GM18511 (cell line): ENCODE measurements around the gene EDEM3.
"Not testable (repeated sequence)": the region's sequence is repeated elsewhere in the genome, so short reads cannot be mapped to it uniquely, and the experiment has no call there.

ENCODE experiments used
- ATAC-seq: cut with Tn5 transposase; IDR thresholded peaks from one replicate; pipeline ENCODE4 v1.9.1; 2021; ENCODE audit warnings: mild to moderate bottlenecking, moderate library complexity; ENCODE audit not compliant: unreplicated experiment

EDEM3 gene

GRCh38 chr1:184769241-184769640 lies 14.6 kb upstream of the EDEM3 start:
- ATAC-seq = no peak

DNA sequence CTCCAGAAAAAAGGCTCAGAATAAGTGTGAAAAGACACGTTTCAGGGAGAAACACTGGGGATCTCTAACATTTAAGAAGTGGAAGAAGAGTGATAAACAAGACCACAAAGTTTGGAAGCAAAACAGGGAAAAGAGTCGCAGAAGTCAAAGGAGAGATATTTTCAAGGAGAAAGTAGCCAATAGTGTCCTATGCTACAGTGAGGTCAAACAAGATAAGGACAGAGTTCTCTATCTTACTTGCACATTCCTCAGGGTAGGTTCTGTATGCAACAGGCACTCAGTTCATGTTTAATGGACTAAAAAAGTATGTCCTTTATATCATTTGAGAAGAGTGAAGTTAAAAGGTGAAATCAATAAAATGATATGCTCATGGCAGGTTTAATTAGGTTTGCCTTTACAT lies 13.8 kb upstream of the EDEM3 start:
- no peak for ATAC-seq

DNA sequence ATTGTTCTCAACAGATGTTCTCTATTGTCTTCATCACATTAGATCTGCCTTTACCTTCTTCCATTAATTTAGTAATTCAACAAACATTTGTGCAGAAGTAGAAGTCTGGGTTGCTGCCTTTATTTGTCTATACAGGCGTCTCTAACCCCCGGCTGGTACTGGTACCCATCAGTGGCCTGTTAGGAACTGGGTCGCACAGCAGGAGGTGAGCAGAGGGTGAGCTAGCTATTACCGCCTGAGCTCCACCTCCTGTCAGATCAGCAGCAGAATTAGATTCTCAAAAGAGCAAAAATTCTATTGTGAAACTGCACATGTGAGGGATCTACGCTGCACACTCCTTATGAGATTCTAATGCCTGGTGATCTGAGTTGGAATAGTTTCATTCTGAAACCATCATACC lies 12.9 kb upstream of the EDEM3 start:
- ATAC-seq = no peak

DNA sequence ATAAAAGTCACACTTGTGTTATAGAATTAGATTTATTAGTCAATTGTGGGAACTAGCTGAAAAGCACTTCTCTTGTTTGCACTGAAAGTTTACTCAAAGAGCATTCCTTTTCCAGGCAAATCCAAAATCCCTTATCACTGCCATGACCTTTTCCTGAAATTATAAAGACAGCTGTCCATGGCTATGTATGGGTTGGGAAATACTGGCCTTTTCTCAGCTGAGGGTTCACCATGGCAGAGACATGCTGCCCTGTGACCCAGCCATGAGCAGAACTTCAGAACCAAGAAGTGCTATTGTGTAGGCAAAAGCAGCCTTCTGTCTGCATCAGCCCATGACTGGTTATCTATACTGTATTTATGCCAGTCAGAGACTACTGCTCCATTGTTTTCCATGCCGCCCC lies 9.8 kb upstream of the EDEM3 start:
- ATAC-seq = no peak

DNA sequence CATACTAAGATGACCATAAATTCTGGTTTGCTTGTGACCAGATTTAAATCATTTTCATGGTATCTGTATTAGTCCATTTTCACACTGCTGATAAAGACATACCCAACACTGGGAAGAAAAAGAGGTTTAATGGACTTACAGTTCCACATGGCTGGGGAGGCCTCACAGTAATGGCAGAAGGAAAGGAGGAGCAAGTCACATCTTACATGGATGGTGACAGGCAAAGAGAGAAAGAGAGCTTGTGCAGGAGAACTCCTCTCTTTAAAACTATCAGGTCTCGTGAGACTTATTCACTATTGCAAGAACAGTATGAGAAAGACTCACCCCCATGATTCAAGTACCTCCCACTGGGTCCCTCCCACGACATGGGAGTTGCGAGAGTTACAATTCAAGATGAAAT lies 8.9 kb upstream of the EDEM3 start:
- not testable (repeated sequence) for ATAC-seq

DNA sequence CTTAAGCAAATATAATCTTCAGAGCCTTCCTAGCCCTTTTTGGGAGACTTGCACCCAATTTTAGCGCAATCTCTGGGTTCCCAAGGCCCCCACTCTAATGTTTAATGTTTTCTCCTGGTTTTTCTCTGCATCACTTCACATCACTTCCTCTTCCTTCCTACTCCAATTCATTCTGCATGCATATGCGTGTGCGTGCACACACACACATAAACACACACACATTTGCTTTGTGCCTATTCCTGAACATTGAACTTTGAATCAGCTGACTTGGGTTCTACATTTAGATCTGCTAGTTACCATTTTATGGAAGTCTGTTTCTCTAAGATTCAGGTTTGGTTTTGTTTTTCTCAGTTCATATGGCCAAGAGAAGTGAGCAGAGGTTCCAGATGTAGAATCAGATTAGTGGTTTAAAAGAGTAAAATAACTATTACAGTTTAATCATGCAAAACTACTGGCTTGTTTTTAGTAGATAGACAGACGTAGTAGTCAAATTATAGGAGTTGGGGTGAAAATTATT lies 7.4 kb upstream of the EDEM3 start:
- ATAC-seq = no peak

DNA sequence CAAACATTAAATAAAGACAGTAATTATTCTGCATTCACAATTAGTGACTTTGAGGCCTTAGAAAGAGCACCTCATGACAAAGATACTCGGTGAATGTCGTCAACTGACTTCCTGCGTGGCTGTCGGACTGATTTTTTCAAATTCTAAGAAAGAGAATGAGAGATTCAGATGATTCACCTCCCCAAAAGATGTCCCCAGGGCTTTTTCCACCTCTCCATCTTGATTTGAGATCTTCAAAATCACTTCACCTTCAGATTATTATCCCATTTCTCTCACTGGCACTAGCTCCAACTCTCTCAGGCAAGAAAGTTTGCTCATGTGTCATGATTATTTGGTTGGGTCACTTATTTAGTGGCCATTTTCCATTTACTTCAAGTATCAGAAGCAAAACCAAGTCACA lies 5.0 kb upstream of the EDEM3 start:
- no peak for ATAC-seq

DNA sequence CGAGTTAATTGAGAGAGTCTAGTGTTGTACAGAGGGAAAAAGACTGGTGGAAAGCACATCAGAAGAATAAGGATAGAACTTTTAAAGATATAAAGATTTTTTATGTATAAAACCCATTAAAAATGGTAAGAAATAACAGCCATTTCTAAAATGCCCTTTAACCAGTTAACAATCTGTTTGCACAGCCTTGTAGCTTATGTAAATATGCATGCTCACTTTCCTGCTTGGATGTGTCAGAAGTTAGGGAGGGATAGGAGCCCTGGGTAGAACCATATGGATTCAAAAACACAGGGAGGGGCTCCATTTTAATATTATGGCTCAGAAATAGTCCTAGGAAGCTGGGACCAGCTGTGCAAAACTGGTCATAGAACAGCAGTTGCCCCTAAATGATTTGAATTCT lies 4.5 kb upstream of the EDEM3 start:
- no peak for ATAC-seq

GRCh38 chr1:184757891-184758290 lies 3.2 kb upstream of the EDEM3 start:
- no peak for ATAC-seq

DNA sequence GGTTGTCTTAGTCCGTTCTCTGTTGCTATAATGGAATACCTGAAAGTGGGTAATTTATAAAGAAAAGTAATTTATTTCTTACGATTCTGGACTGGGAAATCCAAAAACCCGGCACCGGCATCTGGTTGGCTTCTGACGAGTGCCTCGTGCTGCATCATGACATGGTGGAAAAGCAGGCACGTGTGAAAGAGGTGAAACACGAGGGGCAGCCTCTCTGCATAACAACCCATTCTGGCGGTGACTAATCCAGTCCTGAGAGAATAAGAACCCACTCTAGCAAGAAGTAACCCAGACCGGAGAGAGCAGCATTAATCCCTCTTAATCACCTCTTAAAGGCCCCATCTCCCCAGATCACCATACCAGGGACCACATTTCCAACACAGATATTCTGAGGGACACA lies 2.7 kb upstream of the EDEM3 start:
- ATAC-seq = no peak

DNA sequence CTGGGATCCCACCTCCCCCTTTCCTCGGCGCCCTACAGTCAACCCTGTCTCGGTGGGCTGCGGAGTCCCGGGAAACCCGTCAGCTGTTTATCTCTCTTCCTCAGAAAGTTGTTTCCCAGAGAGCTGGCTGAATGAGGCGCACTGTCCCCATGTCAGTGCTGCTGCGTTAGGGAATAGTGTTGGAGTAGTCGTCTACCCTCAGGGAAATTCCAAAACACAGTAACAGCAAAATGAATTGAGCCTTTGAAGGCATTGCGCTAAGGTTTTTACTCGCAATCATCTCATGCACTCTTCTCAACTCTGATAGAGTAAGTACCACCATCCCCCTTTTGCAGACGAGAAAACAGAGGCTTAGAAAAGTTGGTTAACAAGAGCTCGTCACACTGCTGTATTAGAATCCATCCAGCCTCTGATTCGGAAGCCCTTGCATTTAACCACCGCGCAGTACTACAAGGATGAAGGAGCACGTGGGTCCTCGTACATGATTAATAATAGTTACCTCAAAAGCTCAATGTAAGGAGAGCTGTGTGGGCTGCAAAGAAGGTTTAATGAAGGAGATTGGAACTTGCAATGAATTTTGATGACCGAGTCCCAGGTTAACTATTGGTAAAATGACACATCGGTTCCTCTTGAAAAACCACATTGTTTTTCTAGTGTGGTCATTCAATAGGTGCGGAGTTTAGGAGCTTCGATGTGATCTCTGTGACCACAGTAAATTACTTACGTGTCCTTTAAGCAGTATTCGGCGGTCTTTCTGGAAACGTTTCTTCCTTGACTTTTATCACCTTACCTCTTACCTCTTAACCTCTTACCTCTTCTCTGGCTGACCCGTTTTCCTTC lies 788 bp upstream of the EDEM3 start:
- peak; percentile 6 for ATAC-seq

- peak; percentile 21 for ATAC-seq
Measured at GRCh38 chr1:184753608-184754475, 816 bp downstream of the EDEM3 start.

DNA sequence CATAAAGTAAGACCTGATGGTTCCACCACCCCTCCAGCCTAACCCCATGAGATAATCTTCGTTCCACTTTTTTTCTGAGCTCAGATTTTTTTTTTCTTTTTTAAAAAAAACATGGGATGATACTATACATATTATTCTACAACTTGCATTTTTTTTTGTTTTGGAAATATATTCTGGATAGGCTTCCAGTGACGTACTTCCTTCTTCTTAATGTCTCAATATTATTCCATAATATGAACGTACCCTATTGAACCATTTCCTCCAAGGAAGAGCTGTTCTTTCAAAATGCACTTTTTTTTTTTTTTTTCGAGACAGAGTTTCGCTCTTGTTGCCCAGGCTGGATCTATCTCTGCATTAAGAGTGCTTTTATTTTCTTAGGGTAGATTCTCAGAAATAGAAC lies 1.5 kb downstream of the EDEM3 start:
- no peak for ATAC-seq

DNA sequence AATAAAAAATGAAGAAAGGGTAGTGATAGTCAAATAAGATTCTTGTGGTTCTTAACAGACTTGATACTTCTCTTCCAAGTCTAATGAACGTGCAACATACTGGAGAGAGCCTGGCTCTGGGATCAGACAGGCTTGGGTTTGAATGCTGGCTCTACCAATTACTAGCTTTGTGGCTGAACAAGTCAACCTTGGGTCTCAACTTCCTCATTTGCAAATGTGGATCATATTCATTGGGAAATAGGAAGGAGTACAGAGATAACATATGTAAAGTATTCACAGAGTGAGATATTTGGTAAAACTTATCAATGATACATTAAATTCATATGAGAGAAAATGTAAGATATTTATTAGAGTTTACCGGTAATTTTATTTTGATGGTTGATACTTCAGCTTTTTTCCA lies 2.0 kb downstream of the EDEM3 start:
- no peak for ATAC-seq

DNA sequence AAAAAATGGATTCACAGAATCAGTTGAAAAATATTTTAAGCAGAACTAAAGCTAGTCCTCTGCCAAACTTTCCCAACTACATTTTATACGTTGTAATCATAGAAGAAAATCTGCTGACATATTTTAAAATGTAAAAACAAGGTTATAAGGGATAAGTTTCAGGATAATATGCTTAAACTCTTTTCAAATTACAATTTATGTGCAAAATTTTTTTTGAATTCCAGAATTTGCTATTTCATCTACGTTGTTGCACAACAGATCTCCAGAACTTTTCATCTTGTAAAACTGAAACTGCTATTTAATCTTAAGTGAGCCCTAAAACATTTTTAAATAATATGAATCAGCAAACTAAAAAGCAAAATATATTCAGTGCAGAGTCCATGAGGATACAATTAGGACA lies 5.9 kb downstream of the EDEM3 start:
- ATAC-seq = no peak

DNA sequence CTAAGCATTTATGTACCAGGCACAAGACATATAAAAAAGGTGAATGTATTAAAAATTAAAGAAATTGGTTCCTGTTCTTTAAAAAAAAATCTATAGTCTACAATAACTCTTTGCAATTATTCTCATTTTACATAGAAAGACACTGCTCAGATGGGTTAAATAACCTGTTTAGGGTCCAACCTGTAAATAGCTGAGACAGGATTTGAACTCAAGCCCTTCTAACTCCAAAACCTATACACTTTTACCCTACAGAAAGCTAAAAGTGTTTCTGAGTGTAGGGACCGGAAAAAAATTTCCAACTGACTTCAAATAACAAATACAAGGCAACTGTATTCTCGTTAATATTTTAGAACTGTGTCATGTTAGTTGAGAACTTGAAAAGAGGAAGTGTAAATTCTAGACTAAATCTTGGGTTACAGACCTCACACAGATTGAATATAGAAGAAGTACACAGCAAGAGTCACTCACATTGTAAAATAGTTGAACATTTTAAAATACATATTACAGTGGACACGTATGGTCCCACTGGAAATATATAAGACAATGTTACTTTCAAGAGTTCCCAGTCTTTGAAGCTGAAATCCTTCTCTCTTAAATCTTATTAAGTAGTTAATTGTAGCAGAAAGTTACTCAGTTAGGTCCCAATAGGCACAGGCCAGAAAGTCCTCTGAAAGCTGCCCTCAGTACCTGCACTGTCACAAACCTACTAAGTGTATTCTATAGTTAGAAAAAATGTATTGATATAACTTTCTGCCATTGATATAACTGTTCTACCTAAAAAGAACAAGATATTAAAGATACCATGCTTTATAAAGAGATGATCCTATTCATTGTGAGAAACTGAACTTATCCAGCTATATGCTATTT lies 7.3 kb downstream of the EDEM3 start:
- peak; percentile 83 for ATAC-seq

DNA sequence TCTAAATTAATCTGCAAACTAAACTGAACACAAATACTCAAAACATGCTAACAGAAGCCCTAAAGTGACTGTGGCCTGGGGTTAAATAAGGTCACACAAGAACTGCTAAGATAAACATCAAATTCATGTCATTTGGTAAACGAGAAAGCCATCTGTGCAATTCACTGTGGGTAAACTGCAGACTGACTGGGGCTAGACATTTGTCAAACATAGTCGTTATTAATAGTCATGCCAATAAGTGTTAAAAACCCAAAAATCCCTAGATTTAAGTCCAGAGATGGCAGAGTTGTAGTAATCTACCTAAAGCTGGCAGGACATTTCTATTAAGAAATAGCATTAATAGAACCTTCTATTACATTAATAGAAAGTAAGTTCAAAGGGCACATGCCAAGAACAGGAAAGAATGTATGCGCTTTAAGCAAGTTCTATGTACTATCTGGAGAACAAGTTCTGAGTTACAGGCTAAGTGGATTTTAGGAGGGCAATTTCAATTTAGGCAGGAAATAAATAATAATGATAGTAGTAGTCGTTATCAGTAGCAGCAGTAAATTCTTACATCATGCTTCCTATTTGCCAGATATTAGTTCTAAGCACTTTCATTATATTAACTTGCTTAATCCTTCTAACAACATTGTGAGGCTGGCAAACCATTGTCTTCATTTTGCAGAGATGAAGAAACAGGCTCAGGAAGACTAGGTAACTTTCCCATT lies 8.6 kb downstream of the EDEM3 start:
- ATAC-seq = peak; percentile 35

- no peak for ATAC-seq
Measured at GRCh38 chr1:184745110-184745509, 9.5 kb downstream of the EDEM3 start.

GRCh38 chr1:184743062-184743756 lies 11.4 kb downstream of the EDEM3 start:
- peak; percentile 62 for ATAC-seq

DNA sequence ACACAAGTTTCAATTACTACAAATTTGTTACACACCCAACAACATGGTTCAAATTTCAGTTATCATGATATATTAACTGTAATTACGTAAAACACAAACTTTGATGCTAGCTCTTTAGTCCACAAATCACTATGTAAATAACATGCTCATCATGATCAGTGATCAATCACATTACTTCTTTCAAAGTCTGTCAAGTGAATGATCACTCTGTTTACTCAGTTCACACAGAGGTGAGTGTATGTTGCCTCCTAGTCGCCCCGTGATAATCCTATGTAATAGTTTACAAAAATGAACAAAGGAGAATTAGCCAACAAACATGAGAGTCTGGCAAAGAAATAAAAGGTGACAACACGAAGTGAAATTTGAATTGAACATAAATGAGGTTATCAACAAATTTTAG lies 14.3 kb downstream of the EDEM3 start:
- ATAC-seq = no peak
